ENCODE data around the gene SETD5. TPM values are rescaled to one million over a fixed set of nuclear protein-coding genes. Genes with fewer than 3 reads are reported as not detected.

The SETD5 gene
- total RNA-seq, 1 donor from 2014 or later = 198 TPM

DNA sequence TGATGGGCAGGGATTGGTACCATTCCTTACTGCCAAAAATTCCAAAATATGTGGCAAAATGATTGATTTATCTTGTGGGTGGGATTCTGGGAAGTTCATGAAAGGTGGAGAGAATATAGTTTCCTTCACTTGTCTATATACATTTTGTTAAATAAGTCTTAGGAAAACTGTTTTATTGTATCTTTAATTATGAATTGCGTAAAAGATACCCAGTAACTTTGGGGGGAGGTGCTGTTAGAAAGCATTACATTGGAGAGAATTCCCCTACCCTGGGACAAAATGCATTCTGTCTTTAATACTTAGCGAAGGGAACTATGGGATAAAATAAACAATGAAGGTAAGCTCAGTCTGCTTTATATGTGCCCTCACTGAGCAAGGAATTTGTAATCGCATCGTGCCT, 4.6 kb downstream of the SETD5 start:
- H3K36me3 Mint-ChIP-seq (ENCODE audit: low read depth) = peaks cover 6% of the 10 kb centered on the region
- H3K4me1 Mint-ChIP-seq = peaks cover 72% of the 10 kb centered on the region
- H3K27ac Mint-ChIP-seq (ENCODE audit: unreplicated experiment) = peak overlapping the region; percentile 96
- peak overlapping the region; percentile 83 for H3K4me3 Mint-ChIP-seq
- no peak for DNase-seq (ENCODE audit: low read depth, low spot score)
- TF ChIP-seq, protein P1, sequence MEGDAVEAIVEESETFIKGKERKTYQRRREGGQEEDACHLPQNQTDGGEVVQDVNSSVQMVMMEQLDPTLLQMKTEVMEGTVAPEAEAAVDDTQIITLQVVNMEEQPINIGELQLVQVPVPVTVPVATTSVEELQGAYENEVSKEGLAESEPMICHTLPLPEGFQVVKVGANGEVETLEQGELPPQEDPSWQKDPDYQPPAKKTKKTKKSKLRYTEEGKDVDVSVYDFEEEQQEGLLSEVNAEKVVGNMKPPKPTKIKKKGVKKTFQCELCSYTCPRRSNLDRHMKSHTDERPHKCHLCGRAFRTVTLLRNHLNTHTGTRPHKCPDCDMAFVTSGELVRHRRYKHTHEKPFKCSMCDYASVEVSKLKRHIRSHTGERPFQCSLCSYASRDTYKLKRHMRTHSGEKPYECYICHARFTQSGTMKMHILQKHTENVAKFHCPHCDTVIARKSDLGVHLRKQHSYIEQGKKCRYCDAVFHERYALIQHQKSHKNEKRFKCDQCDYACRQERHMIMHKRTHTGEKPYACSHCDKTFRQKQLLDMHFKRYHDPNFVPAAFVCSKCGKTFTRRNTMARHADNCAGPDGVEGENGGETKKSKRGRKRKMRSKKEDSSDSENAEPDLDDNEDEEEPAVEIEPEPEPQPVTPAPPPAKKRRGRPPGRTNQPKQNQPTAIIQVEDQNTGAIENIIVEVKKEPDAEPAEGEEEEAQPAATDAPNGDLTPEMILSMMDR (conservative IDR thresholded peaks at IDR 0.05) = no peak
- H3K27me3 Mint-ChIP-seq (ENCODE audit: low read depth) = peaks cover 5% of the 10 kb centered on the region
- no peaks in the 10 kb centered on the region for H3K9me3 Mint-ChIP-seq

DNA sequence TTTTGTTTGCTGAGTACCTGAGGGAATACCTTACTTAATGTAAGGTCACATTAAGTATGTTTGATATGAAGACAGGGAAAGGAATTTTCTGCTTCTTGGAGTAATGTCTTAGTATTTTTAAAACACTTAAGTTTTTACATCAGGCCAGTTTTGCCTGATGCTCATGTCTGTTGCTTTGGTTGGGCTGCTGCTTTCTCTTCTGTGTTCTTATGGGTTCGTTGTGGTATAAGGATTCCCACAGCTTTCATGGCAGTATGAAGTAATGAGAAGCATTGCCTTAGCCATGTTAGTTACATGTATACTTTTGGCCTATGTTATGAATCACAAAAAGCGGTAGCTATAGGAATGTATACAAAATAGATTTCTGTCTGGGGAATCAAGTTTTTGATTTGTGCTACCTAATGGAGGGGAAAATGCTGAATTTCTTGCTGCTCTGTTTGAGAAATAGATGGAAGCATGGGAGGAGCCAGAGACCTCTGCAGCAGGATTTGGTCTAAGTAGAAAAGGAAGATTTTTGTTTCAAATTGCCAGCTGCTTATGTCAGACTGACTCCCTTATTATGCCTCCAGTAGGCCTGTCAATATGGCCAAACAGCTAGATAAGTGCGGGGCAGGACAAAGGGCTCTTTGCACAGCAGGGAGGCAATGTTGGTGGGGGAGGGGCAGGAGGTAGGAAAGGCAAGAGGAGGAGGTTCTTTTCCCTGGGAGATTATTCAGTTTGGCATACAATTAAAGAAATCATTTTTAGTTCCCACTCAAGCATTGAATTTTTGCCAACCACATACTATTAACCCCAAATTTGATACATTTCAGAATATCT, 5.2 kb downstream of the SETD5 start:
- peaks cover 76% of the 10 kb centered on the region for H3K4me1 Mint-ChIP-seq
- H3K27ac Mint-ChIP-seq (ENCODE audit: unreplicated experiment) = peak overlapping the region; percentile 96
- TF ChIP-seq, protein P1 (conservative IDR thresholded peaks at IDR 0.05) = no peak
- DNase-seq (ENCODE audit: low read depth, low spot score) = peak; percentile 69
- no peaks in the 10 kb centered on the region for H3K9me3 Mint-ChIP-seq
- peaks cover 6% of the 10 kb centered on the region for H3K36me3 Mint-ChIP-seq (ENCODE audit: low read depth)
- H3K4me3 Mint-ChIP-seq = peak overlapping the region; percentile 83
- H3K27me3 Mint-ChIP-seq (ENCODE audit: low read depth) = peaks cover 3% of the 10 kb centered on the region

GRCh38 chr3:9403463-9403862, 6.0 kb downstream of the SETD5 start:
- TF ChIP-seq, protein P1 (conservative IDR thresholded peaks at IDR 0.05) = no peak
- peaks cover 4% of the 10 kb centered on the region for H3K36me3 Mint-ChIP-seq (ENCODE audit: low read depth)
- H3K4me3 Mint-ChIP-seq = peak overlapping the region; percentile 7
- H3K27ac Mint-ChIP-seq (ENCODE audit: unreplicated experiment) = no peak overlapping the region
- DNase-seq (ENCODE audit: low read depth, low spot score) = no peak
- H3K4me1 Mint-ChIP-seq = peaks cover 77% of the 10 kb centered on the region
- peaks cover under 1% of the 10 kb centered on the region for H3K9me3 Mint-ChIP-seq
- peaks cover 3% of the 10 kb centered on the region for H3K27me3 Mint-ChIP-seq (ENCODE audit: low read depth)

DNA sequence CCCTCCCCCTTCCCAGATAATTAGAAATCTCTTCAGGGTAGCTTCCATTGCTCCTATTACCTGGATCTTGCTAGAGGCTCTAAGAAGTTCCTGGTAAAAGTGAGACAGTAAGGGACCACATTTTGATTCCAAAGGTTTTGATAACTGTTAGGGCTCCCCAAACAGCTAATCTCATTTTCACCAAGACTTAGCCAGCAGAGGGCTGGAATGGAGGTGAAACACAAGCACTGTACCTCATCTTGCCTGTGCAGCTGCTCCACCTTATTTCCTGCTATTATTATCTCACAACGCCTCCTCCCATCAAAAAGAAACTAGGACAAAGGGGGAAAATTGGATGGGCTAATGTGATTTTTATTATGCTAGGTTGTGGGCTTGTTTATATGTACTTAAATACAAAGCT, 7.3 kb downstream of the SETD5 start:
- Mint-ChIP-seq H3K4me3 (peak overlapping the region; percentile 66), H3K9me3 (peaks cover 3% of the 10 kb centered on the region), H3K4me1 (peaks cover 68% of the 10 kb centered on the region), H3K27ac (ENCODE audit: unreplicated experiment) (no peak overlapping the region), H3K27me3 (ENCODE audit: low read depth) (peaks cover 1% of the 10 kb centered on the region), H3K36me3 (ENCODE audit: low read depth) (peaks cover 8% of the 10 kb centered on the region)
- TF ChIP-seq, protein P1 (conservative IDR thresholded peaks at IDR 0.05) = peak; percentile 19
- DNase-seq (ENCODE audit: low read depth, low spot score) = no peak

DNA sequence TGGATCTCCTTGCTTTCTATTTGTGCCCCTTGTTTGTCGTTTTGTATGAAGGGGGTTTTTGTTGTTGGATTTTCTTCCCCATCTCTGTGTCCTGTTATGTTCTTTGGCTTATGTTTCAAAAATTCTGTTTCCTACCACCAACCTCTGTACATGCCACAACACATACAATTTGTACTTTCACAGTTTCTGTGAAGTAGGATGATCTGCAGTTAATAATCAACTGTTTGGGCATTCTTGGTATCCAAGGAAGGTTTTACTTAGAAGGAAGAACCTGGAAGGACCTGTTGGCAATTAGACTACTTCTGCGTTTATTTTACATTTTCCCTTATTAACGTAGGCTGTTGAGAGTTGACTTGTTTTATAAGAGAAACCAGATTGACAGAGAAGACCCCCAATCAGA, 8.3 kb downstream of the SETD5 start:
- no peak for DNase-seq (ENCODE audit: low read depth, low spot score)
- peaks cover 13% of the 10 kb centered on the region for H3K36me3 Mint-ChIP-seq (ENCODE audit: low read depth)
- H3K9me3 Mint-ChIP-seq = peaks cover 4% of the 10 kb centered on the region
- no peaks in the 10 kb centered on the region for H3K27me3 Mint-ChIP-seq (ENCODE audit: low read depth)
- TF ChIP-seq, protein P1 (conservative IDR thresholded peaks at IDR 0.05) = no peak
- peaks cover 67% of the 10 kb centered on the region for H3K4me1 Mint-ChIP-seq
- no peak overlapping the region for H3K27ac Mint-ChIP-seq (ENCODE audit: unreplicated experiment)
- no peak overlapping the region for H3K4me3 Mint-ChIP-seq
